DOHH2 (cell line): Measurements from ENCODE around the gene AIG1.

Experiments
- H3F3A ChIP-seq: fragments of 200-600 bp; sonication (generic), shearing (Covaris generic); 2 replicates; pipeline ENCODE4 v1.6.0; 2016; ENCODE audit warnings: antibody characterized with exemption, mild to moderate bottlenecking; ENCODE audit not compliant: control insufficient read depth, insufficient read depth
- H3K27ac ChIP-seq: fragments of 200-600 bp; sonication (generic); 2 replicates; pipeline ENCODE4 v1.5.1; 2014; ENCODE audit warnings: low read depth, mild to moderate bottlenecking, low read length, moderate library complexity
- H3K27me3 ChIP-seq: fragments of 200-600 bp; sonication (generic); 2 replicates; pipeline ENCODE4 v1.6.1; 2014; ENCODE audit warnings: mild to moderate bottlenecking, low read length, mixed read lengths; ENCODE audit not compliant: control insufficient read depth
- H3K36me3 ChIP-seq: fragments of 200-600 bp; sonication (generic); 2 replicates; pipeline ENCODE4 v1.6.1; 2014; ENCODE audit warnings: mild to moderate bottlenecking, low read length, moderate library complexity, mixed read lengths; ENCODE audit not compliant: control insufficient read depth
- H3K4me1 ChIP-seq: fragments of 200-600 bp; sonication (generic); 2 replicates; pipeline ENCODE4 v1.6.1; 2014; ENCODE audit warnings: mild to moderate bottlenecking, low read length, mixed read lengths; ENCODE audit not compliant: control insufficient read depth
- H3K4me2 ChIP-seq: fragments of 200-600 bp; sonication (generic); 2 replicates; pipeline ENCODE4 v1.6.0; 2014; ENCODE audit warnings: mild to moderate bottlenecking, low read length, moderate library complexity
- H3K4me3 ChIP-seq: fragments of 200-600 bp; sonication (generic); 2 replicates; pipeline ENCODE4 v1.5.1; 2014; ENCODE audit warnings: mild to moderate bottlenecking, low read length, mixed read lengths
- H3K79me2 ChIP-seq: fragments of 200-600 bp; sonication (generic); 2 replicates; pipeline ENCODE4 v1.6.1; 2014; ENCODE audit warnings: mild to moderate bottlenecking, low read length, mixed read lengths; ENCODE audit not compliant: control insufficient read depth
- H3K9me2 ChIP-seq: fragments of 200-600 bp; sonication (generic); replicated peaks from 2 replicates; pipeline ENCODE4 v1.6.1; 2014; ENCODE audit warnings: mild to moderate bottlenecking, low read length, mixed read lengths; ENCODE audit not compliant: control insufficient read depth
- H3K9me3 ChIP-seq: fragments of 200-600 bp; sonication (generic); 2 replicates; pipeline ENCODE4 v1.6.1; 2014; ENCODE audit warnings: antibody characterized with exemption, low read length, mixed read lengths; ENCODE audit not compliant: control insufficient read depth, insufficient read depth
- H4K20me1 ChIP-seq: fragments of 200-600 bp; sonication (generic); 2 replicates; pipeline ENCODE4 v1.6.0; 2014; ENCODE audit warnings: low read depth, mild to moderate bottlenecking, antibody characterized with exemption, low read length, moderate library complexity; ENCODE audit not compliant: control insufficient read depth, insufficient read depth
- CTCF ChIP-seq: fragments of 200-600 bp; sonication (generic); IDR thresholded peaks from one replicate; pipeline ENCODE4 v1.5.1; 2014; ENCODE audit warnings: antibody characterized with exemption, mild to moderate bottlenecking, low read depth, low read length; ENCODE audit not compliant: poor library complexity, severe bottlenecking
- EZH2phosphoT487 ChIP-seq: fragments of 200-600 bp; sonication (generic); IDR thresholded peaks from 2 replicates; pipeline ENCODE4 v1.6.1; 2017; ENCODE audit warnings: borderline replicate concordance, mild to moderate bottlenecking, antibody characterized with exemption, low read length, moderate library complexity, mixed read lengths

The AIG1 gene

GRCh38 chr6:143264379-143264778 is 203.7 kb downstream of the AIG1 start:
- no peaks in the 10 kb centered on the region for H3K79me2 ChIP-seq
- H3K9me2 ChIP-seq: no peaks in the 10 kb centered on the region
- no peak overlapping the region for H3K27ac ChIP-seq
- H3K36me3 ChIP-seq: no peaks in the 10 kb centered on the region
- TF ChIP-seq CTCF: no peak
- no peak for TF ChIP-seq EZH2phosphoT487
- no peaks in the 10 kb centered on the region for H3K4me1 ChIP-seq
- no peaks in the 10 kb centered on the region for H3F3A ChIP-seq
- H3K4me2 ChIP-seq: no peak overlapping the region
- no peaks in the 10 kb centered on the region for H4K20me1 ChIP-seq
- H3K9me3 ChIP-seq: peaks cover 3% of the 10 kb centered on the region; the same call in 1 of the 2 replicates
- H3K4me3 ChIP-seq: no peak overlapping the region
- H3K27me3 ChIP-seq: no peaks in the 10 kb centered on the region

DNA sequence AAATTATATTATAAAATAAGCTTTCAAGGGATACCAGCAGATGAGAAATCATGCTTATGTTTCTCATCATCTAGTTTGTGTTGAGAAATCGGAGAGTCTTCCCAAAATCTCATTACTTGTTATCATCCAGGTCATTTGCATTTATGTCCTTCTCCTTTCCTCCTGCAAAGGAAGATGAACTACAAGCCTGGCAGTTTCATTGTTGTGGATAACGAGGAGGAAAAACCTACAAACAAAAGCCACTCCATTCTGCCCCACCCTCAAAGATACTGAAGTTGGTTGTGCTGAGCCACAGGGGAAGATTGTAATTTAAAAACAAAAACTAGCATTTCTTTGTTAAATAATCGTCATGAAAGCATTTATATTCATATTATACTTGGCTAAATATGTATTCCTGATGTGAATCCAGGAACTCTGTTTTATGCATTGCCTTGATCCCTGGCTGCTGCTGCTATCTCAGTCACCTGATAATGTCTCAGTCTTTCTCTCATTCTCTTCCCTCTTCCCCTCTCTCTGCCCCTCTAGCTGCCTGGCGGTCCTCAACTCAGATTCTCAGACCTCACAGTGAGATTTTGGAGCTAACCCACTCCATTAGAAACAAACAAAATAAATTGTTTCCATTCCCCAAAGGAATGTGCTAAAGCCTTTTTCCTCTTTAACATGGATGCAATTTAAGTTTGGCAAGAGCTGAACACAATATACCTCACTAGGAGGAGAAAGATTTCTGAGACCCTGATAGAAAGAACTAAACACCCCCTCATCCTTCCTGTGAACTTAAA is 204.5 kb downstream of the AIG1 start:
- Histone ChIP-seq H3K4me1 (no peaks in the 10 kb centered on the region), H3F3A (no peaks in the 10 kb centered on the region), H3K36me3 (no peaks in the 10 kb centered on the region), H3K4me2 (no peak overlapping the region), H3K4me3 (no peak overlapping the region), H3K9me2 (no peaks in the 10 kb centered on the region), H3K27ac (no peak overlapping the region), H3K79me2 (no peaks in the 10 kb centered on the region), H3K27me3 (no peaks in the 10 kb centered on the region), H4K20me1 (no peaks in the 10 kb centered on the region), H3K9me3 (no peaks in the 10 kb centered on the region)
- no peak for TF ChIP-seq EZH2phosphoT487
- no peak for TF ChIP-seq CTCF

GRCh38 chr6:143267760-143268159 is 207.1 kb downstream of the AIG1 start:
- Histone ChIP-seq H3K4me1 (no peaks in the 10 kb centered on the region), H3F3A (no peaks in the 10 kb centered on the region), H3K27me3 (no peaks in the 10 kb centered on the region), H3K36me3 (no peaks in the 10 kb centered on the region), H4K20me1 (no peaks in the 10 kb centered on the region), H3K4me3 (no peak overlapping the region), H3K9me3 (no peaks in the 10 kb centered on the region), H3K79me2 (no peaks in the 10 kb centered on the region), H3K9me2 (no peaks in the 10 kb centered on the region), H3K4me2 (no peak overlapping the region), H3K27ac (no peak overlapping the region)
- TF ChIP-seq EZH2phosphoT487 (no peak), CTCF (no peak)
